ENCODE results near the gene SQSTM1. TPM values are rescaled to one million over a fixed set of nuclear protein-coding genes. Genes with fewer than 3 reads are reported as not detected.

Gene SQSTM1
- polyA plus RNA-seq, 2 of the 4 experiments (the other 2 are of a cell fraction): 362 to 625 TPM

GRCh38 chr5:179777456-179777855 lies 43.2 kb upstream of the SQSTM1 start (continued):
- no peak for TF ChIP-seq REST (IDR thresholded peaks at IDR 0.05)
- TF ChIP-seq JUNB (IDR thresholded peaks at IDR 0.05): no peak
- TF ChIP-seq, protein P1, sequence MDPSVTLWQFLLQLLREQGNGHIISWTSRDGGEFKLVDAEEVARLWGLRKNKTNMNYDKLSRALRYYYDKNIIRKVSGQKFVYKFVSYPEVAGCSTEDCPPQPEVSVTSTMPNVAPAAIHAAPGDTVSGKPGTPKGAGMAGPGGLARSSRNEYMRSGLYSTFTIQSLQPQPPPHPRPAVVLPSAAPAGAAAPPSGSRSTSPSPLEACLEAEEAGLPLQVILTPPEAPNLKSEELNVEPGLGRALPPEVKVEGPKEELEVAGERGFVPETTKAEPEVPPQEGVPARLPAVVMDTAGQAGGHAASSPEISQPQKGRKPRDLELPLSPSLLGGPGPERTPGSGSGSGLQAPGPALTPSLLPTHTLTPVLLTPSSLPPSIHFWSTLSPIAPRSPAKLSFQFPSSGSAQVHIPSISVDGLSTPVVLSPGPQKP (IDR thresholded peaks at IDR 0.05; ENCODE audit: low read depth, low read length): no peak

- WGBS (ENCODE audit: missing lambda C conversion rate): 91% methylated on average over 9 of the region's 9 CpGs
- no peak for TF ChIP-seq CEBPB (IDR thresholded peaks at IDR 0.05)
- no peak for TF ChIP-seq NR3C1 (IDR thresholded peaks at IDR 0.05)
- TF ChIP-seq MAZ (IDR thresholded peaks at IDR 0.05; ENCODE audit: borderline replicate concordance, low read depth, low read length): no peak
- no peak for TF ChIP-seq CBX2 (IDR thresholded peaks at IDR 0.05; ENCODE audit: borderline replicate concordance, low read depth)
- no peak for TF ChIP-seq SMC3 (IDR thresholded peaks at IDR 0.05)
- TF ChIP-seq HOXB5 (CRISPR knock-in tag; IDR thresholded peaks at IDR 0.05): no peak
- TF ChIP-seq PHF8 (IDR thresholded peaks at IDR 0.05; ENCODE audit: borderline replicate concordance, low read depth): no peak
- TF ChIP-seq CBX8 (IDR thresholded peaks at IDR 0.05): no peak
- TF ChIP-seq TFCP2L1 (CRISPR knock-in tag; IDR thresholded peaks at IDR 0.05): no peak
- no peak for TF ChIP-seq SREBF2 (IDR thresholded peaks at IDR 0.05)
- Histone ChIP-seq H3K4me2 (no peak overlapping the region), H3K4me3 (no peak overlapping the region), H3K4me1 (no peaks in the 10 kb centered on the region), H3K27ac (no peak overlapping the region), H3K9me3 (no peaks in the 10 kb centered on the region)
- POLR2A ChIA-PET: no interaction called here
- FAIRE-seq (no peak), ATAC-seq (no peak), DNase-seq (ENCODE audit: low read depth in 1 of 2, low spot score in 1 of 2) (no peak)
- CTCF ChIA-PET: interaction anchor here (0.8 to 9.3 kb wide), 5 partner anchors 9 to 18 kb away, joined by 4 to 68 read pairs (median 13); partner anchors contain the start of gene LTC4S
These were observed 42.8 kb upstream of the SQSTM1 start for GRCh38 chr5:179777909-179778308.

DNA sequence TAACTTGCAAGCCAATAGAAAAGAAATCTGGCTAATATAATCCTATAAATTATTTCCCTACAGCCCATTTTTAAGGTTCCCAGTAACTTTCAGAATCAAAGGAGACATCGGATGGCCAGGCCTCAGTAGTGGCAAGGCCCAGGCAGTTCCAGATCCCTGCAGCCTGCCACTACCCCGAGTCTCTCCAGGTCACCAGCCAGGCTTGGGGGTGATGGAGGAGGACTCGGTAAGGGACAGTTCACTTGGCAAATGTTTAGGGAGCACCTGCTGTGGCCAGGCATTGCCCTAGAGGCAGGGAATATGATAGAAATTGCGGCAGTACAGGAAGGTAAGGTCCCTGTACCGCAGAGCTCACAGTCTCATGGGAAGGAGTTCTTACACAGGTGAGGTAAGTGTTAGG lies 42.1 kb upstream of the SQSTM1 start:
- ATAC-seq (no peak), DNase-seq (ENCODE audit: low read depth in 1 of 2, low spot score in 1 of 2) (no peak), FAIRE-seq (no peak)
- TF ChIP-seq CBX8 (IDR thresholded peaks at IDR 0.05) (no peak), ZNF302 (CRISPR knock-in tag; IDR thresholded peaks at IDR 0.05) (no peak), POLR2AphosphoS2 (conservative IDR thresholded peaks at IDR 0.05; ENCODE audit: low read length) (no peak), HEYL (CRISPR knock-in tag; IDR thresholded peaks at IDR 0.05) (no peak), NFE2L2 (conservative IDR thresholded peaks at IDR 0.05; ENCODE audit: low read length) (no peak), HOXA7 (CRISPR knock-in tag; IDR thresholded peaks at IDR 0.05) (no peak), RCOR1 (IDR thresholded peaks at IDR 0.05; ENCODE audit: low read depth, low read length) (no peak), RARB (CRISPR knock-in tag; IDR thresholded peaks at IDR 0.05) (no peak), FOXS1 (CRISPR knock-in tag; IDR thresholded peaks at IDR 0.05) (no peak), JUNB (IDR thresholded peaks at IDR 0.05) (no peak), MAX (IDR thresholded peaks at IDR 0.05) (no peak), RNF2 (IDR thresholded peaks at IDR 0.05; ENCODE audit: borderline replicate concordance, low read depth) (no peak)
- Histone ChIP-seq H3K4me3 (no peak overlapping the region), H3K4me1 (no peaks in the 10 kb centered on the region), H3K9me3 (no peaks in the 10 kb centered on the region), H3K4me2 (no peak overlapping the region), H3K27ac (no peak overlapping the region)
- POLR2A ChIA-PET: no interaction called here
- WGBS (ENCODE audit: missing lambda C conversion rate): 86% methylated on average over 5 of the region's 5 CpGs
- CTCF ChIA-PET: interaction anchor here (1.7 to 9.3 kb wide), 3 partner anchors 15 to 23 kb away, joined by 9 to 68 read pairs (median 24); partner anchors contain the start of gene LTC4S
